Calu3 (cell line): ENCODE results near the gene COL19A1. TPM values are rescaled to one million over a fixed set of nuclear protein-coding genes. Genes with fewer than 3 reads are reported as not detected.

Experiments used
- BruUV-seq: library from RNA; stranded (reverse); fragments of 400-500 nt; replicated peaks from 2 replicates; lab custom pipeline; 2021; lab: Mats Ljungman, UMichigan
- CTCF ChIA-PET: fragments of 300-600 bp; sonication (Branson Sonifier 250); formaldehyde crosslinking; loops from one replicate; lab custom pipeline; 2022; ENCODE audit warnings: antibody characterized with exemption; lab: Charles Lee
- DNase-seq: peaks from one replicate; pipeline ENCODE4 v3.0.0; 2022
- H3K27ac Mint-ChIP-seq: one replicate; pipeline ENCODE4 v1.8.0; 2022; ENCODE audit warnings: mixed read lengths; ENCODE audit not compliant: unreplicated experiment
- H3K27me3 Mint-ChIP-seq: one replicate; pipeline ENCODE4 v1.8.0; 2022; ENCODE audit warnings: mixed read lengths; ENCODE audit not compliant: unreplicated experiment
- H3K36me3 Mint-ChIP-seq: one replicate; pipeline ENCODE4 v1.8.0; 2022; ENCODE audit warnings: mild to moderate bottlenecking, moderate library complexity, mixed read lengths; ENCODE audit not compliant: insufficient read depth, unreplicated experiment
- H3K4me1 Mint-ChIP-seq: one replicate; pipeline ENCODE4 v1.8.0; 2022; ENCODE audit warnings: mild to moderate bottlenecking, low read depth, mixed read lengths; ENCODE audit not compliant: unreplicated experiment
- H3K4me3 Mint-ChIP-seq: one replicate; pipeline ENCODE4 v1.8.0; 2022; ENCODE audit warnings: mild to moderate bottlenecking, low read depth, moderate library complexity, mixed read lengths; ENCODE audit not compliant: unreplicated experiment
- H3K9me3 Mint-ChIP-seq: one replicate; pipeline ENCODE4 v1.8.0; 2022; ENCODE audit warnings: low read depth, mixed read lengths; ENCODE audit not compliant: unreplicated experiment
- intact Hi-C: fragments of 100-400 bp; cut with micrococcal nuclease; formaldehyde crosslinking; loops from one replicate; pipeline ENCODE4 v1.10.0; 2022; ENCODE audit not compliant: unreplicated experiment
- total RNA-seq: library from RNA; stranded (reverse); gene quantifications from 2 replicates; pipeline ENCODE4 v1.2.3, GENCODE V29; 2022
- TF ChIP-seq, protein P1 (sequence below): fragments of 200-600 bp; IDR thresholded peaks from one replicate; pipeline ENCODE4 v1.8.0; 2022; ENCODE audit warnings: antibody characterized with exemption; ENCODE audit not compliant: unreplicated experiment

COL19A1 gene
- total RNA-seq, 1 experiment from 2014 or later, result not detected

DNA sequence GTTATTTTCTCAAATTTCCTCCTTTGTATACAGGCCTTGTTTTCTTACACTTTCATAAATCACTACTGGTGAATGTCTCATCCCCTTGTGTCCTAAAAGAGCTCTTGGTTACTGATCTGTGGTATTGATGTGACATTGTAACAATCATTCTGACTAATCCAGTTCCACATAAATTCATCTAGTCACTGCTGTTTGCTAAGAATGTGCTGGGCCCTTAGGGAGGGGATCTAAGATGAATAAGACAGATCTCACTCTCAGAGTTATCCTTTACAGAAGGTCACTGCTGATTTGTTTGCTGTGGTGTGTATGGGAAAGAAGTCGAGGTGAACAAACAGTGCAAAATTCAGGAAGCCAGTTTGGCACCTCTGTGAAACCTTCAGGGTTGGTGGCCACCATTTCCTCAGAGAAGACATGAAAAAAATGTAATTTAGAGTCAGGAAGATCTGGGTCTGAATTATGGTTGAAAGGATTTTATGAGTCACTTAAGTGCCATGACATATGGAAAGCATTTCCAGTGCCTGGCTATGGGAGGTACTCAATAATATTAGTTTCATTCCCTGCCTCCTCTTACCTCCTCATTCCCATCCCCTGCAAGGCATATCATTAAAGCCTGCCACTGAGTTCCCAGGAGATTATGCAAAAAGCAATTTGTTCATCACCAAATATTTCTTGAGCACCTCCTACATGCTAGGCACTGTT lies 314.7 kb downstream of the COL19A1 start:
- Mint-ChIP-seq H3K4me1 (no peaks in the 10 kb centered on the region), H3K36me3 (no peaks in the 10 kb centered on the region), H3K9me3 (no peaks in the 10 kb centered on the region), H3K4me3 (no peak overlapping the region), H3K27ac (no peak overlapping the region), H3K27me3 (no peaks in the 10 kb centered on the region)
- intact Hi-C loops, result no loop called here
- TF ChIP-seq, protein P1, sequence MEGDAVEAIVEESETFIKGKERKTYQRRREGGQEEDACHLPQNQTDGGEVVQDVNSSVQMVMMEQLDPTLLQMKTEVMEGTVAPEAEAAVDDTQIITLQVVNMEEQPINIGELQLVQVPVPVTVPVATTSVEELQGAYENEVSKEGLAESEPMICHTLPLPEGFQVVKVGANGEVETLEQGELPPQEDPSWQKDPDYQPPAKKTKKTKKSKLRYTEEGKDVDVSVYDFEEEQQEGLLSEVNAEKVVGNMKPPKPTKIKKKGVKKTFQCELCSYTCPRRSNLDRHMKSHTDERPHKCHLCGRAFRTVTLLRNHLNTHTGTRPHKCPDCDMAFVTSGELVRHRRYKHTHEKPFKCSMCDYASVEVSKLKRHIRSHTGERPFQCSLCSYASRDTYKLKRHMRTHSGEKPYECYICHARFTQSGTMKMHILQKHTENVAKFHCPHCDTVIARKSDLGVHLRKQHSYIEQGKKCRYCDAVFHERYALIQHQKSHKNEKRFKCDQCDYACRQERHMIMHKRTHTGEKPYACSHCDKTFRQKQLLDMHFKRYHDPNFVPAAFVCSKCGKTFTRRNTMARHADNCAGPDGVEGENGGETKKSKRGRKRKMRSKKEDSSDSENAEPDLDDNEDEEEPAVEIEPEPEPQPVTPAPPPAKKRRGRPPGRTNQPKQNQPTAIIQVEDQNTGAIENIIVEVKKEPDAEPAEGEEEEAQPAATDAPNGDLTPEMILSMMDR, result no peak
- DNase-seq, result no peak
- no TSS peak for BruUV-seq
- CTCF ChIA-PET, result no interaction called here

DNA sequence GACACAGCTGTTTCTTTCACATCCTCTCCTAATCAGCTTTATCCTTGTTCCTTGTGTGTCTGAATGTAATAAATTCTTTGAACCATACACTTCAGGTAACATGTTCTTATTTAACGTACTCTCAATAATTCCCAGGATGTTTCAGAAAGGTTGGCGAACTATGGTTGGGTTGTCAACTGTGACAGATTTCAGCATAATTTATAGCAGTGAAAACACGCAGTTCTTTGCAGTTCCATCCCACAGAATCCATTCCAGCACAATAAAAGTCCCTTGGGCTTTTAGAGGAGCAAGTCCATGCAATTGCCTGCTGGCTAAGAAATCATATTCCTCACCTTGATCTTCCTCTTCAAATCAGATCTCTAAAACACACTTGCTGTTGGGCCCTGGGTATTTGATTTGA lies 317.2 kb downstream of the COL19A1 start:
- BruUV-seq, result no TSS peak
- Mint-ChIP-seq H3K27me3 (no peaks in the 10 kb centered on the region), H3K4me3 (no peak overlapping the region), H3K36me3 (no peaks in the 10 kb centered on the region), H3K9me3 (no peaks in the 10 kb centered on the region), H3K4me1 (no peaks in the 10 kb centered on the region), H3K27ac (no peak overlapping the region)
- intact Hi-C loops, result no loop called here
- no peak for DNase-seq
- TF ChIP-seq, protein P1, result no peak
- CTCF ChIA-PET, result no interaction called here

DNA sequence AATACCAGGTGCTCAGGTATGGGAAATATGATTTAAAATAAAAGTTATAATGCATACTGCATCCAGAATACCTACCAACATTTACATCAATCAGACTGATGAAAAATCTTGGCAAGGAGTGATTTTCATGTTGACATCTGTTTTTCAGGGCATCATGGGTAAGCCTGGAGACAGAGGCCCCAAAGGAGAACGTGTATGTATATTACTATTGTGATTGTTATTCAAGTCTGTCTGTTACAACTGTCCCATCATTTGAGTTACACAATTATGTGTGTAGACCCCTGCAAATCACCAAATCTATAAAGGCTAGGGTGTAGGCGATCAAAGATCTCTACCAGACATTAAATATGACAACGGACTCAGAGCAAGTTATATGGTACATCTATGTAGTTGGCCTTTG lies 318.4 kb downstream of the COL19A1 start:
- intact Hi-C loops, result no loop called here
- Mint-ChIP-seq H3K4me3 (no peak overlapping the region), H3K36me3 (no peaks in the 10 kb centered on the region), H3K27me3 (no peaks in the 10 kb centered on the region), H3K9me3 (no peaks in the 10 kb centered on the region), H3K27ac (no peak overlapping the region), H3K4me1 (no peaks in the 10 kb centered on the region)
- CTCF ChIA-PET, result no interaction called here
- BruUV-seq, result no TSS peak
- TF ChIP-seq, protein P1, result no peak
- DNase-seq, result no peak

DNA sequence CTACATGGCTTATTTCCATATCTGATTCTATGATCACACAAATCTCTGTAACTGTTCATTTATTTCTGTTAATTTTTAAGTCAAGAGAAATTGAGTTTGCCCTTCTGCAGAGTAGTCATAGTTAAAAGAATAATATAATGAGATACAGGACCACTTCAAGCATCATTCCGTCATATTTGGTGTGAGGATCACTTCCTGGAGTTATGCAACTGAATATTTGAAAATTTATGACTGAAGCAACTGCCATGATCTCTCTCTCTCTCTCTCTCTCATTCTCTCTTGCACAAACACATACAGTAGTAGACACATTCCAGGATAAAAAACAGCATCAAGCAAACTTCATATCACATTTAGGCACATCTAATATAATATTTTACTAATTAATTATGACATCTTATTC lies 320.1 kb downstream of the COL19A1 start:
- H3K36me3 Mint-ChIP-seq, result no peaks in the 10 kb centered on the region
- no peak overlapping the region for H3K27ac Mint-ChIP-seq
- BruUV-seq, result no TSS peak
- intact Hi-C loops, result no loop called here
- H3K27me3 Mint-ChIP-seq, result no peaks in the 10 kb centered on the region
- no peak for DNase-seq
- no peaks in the 10 kb centered on the region for H3K9me3 Mint-ChIP-seq
- H3K4me1 Mint-ChIP-seq, result no peaks in the 10 kb centered on the region
- CTCF ChIA-PET, result no interaction called here
- H3K4me3 Mint-ChIP-seq, result no peak overlapping the region
- TF ChIP-seq, protein P1, result no peak
